Kasumi-1 (cell line): Measurements from ENCODE around the gene ZBTB7A.
A peak's percentile ranks its signal among the peaks of the same experiment; 100 is the strongest.

Experiments
- DNase-seq, 2 experiments: peaks; one replicate each; lab custom pipeline; 2025; lab: John Stamatoyannopoulos, UW

Gene ZBTB7A

GRCh38 chr19:4094291-4094690 lies 27.6 kb upstream of the ZBTB7A start:
- no peak for DNase-seq

GRCh38 chr19:4093643-4094175 lies 27.0 kb upstream of the ZBTB7A start:
- no peak for DNase-seq

GRCh38 chr19:4090356-4091220 lies 23.9 kb upstream of the ZBTB7A start:
- DNase-seq: no peak

GRCh38 chr19:4089946-4090345 lies 23.2 kb upstream of the ZBTB7A start:
- no peak for DNase-seq

- DNase-seq: peak; percentile 52 to 63
Observed at GRCh38 chr19:4089400-4089908, 22.8 kb upstream of the ZBTB7A start.

GRCh38 chr19:4088975-4089374 lies 22.3 kb upstream of the ZBTB7A start:
- DNase-seq: peak; percentile 71 to 81

GRCh38 chr19:4087787-4088679 lies 21.3 kb upstream of the ZBTB7A start:
- DNase-seq: no peak

- DNase-seq: no peak
Observed at GRCh38 chr19:4086411-4086867, 19.7 kb upstream of the ZBTB7A start.

GRCh38 chr19:4084547-4084877 lies 17.8 kb upstream of the ZBTB7A start:
- DNase-seq: no peak

- DNase-seq: peak in 1 of 2 experiments; percentile 5
Observed at GRCh38 chr19:4083677-4084546, 17.2 kb upstream of the ZBTB7A start.

- DNase-seq: no peak
Observed at GRCh38 chr19:4082172-4082571, 15.5 kb upstream of the ZBTB7A start.

- peak; percentile 39 to 40 for DNase-seq
Observed at GRCh38 chr19:4081441-4082129, 14.9 kb upstream of the ZBTB7A start.

GRCh38 chr19:4080473-4080872 lies 13.8 kb upstream of the ZBTB7A start:
- DNase-seq: no peak

- DNase-seq: peak; percentile 24 to 28
Observed at GRCh38 chr19:4077800-4078684, 11.3 kb upstream of the ZBTB7A start.

- no peak for DNase-seq
Observed at GRCh38 chr19:4077007-4077374, 10.3 kb upstream of the ZBTB7A start.

- no peak for DNase-seq
Observed at GRCh38 chr19:4075373-4075772, 8.7 kb upstream of the ZBTB7A start.

- DNase-seq: no peak
Observed at GRCh38 chr19:4071610-4072009, 4.9 kb upstream of the ZBTB7A start.

GRCh38 chr19:4069331-4069959 lies 2.7 kb upstream of the ZBTB7A start:
- DNase-seq: no peak
